Stimulated activated CD4-positive, alpha-beta T cell treated with anti-CD3 and anti-CD28 coated beads, Interleukin-2, amount 100 ng/mL, for 48 hours (primary cell): ENCODE data around the gene RBPJL.

Source experiments
- DNase-seq, 2 donors: peaks; one replicate each; pipeline ENCODE4 v3.0.0-alpha.2; 2020

RBPJL gene

GRCh38 chr20:45317826-45318225 is 11.2 kb downstream of the RBPJL start:
- no peak for DNase-seq

- DNase-seq = no peak
Measured at GRCh38 chr20:45318386-45318939, 11.8 kb downstream of the RBPJL start.

GRCh38 chr20:45318948-45319347 is 12.3 kb downstream of the RBPJL start:
- no peak for DNase-seq

- DNase-seq = no peak
Measured at GRCh38 chr20:45320948-45321595, 14.4 kb downstream of the RBPJL start.

- DNase-seq = no peak
Measured at GRCh38 chr20:45322952-45323383, 16.3 kb downstream of the RBPJL start.

- DNase-seq = no peak
Measured at GRCh38 chr20:45323731-45324130, 17.1 kb downstream of the RBPJL start.

GRCh38 chr20:45325371-45325770 is 18.7 kb downstream of the RBPJL start:
- no peak for DNase-seq

- DNase-seq = no peak
Measured at GRCh38 chr20:45328451-45328850, 21.8 kb downstream of the RBPJL start.

- no peak for DNase-seq
Measured at GRCh38 chr20:45329497-45330319, 23.1 kb downstream of the RBPJL start.

GRCh38 chr20:45330476-45330875 is 23.8 kb downstream of the RBPJL start:
- no peak for DNase-seq

GRCh38 chr20:45336530-45337366 is 30.1 kb downstream of the RBPJL start:
- no peak for DNase-seq

GRCh38 chr20:45337367-45338120 is 30.9 kb downstream of the RBPJL start:
- no peak for DNase-seq

- DNase-seq = no peak
Measured at GRCh38 chr20:45338121-45339030, 31.7 kb downstream of the RBPJL start.

GRCh38 chr20:45339084-45339483 is 32.4 kb downstream of the RBPJL start:
- DNase-seq = no peak

GRCh38 chr20:45339799-45340198 is 33.2 kb downstream of the RBPJL start:
- DNase-seq = no peak

- DNase-seq = no peak
Measured at GRCh38 chr20:45340236-45340847, 33.7 kb downstream of the RBPJL start.

- DNase-seq = no peak
Measured at GRCh38 chr20:45340951-45341350, 34.3 kb downstream of the RBPJL start.

GRCh38 chr20:45341579-45341938 is 34.9 kb downstream of the RBPJL start:
- DNase-seq = no peak

GRCh38 chr20:45341939-45342854 is 35.6 kb downstream of the RBPJL start:
- no peak for DNase-seq
